Activated CD4-positive, alpha-beta T cell treated with anti-CD3 and anti-CD28 coated beads, Interleukin-2, amount 50 U/mL, for 48 hours (primary cell): Measurements from ENCODE around the gene XPR1.
"Not testable (repeated sequence)": the region's sequence is repeated elsewhere in the genome, so short reads cannot be mapped to it uniquely, and the experiment has no call there.

Experiments
- DNase-seq, 2 experiments: peaks; one replicate each; pipeline ENCODE4 v3.0.0-alpha.2; 2020

Gene XPR1

GRCh38 chr1:180849031-180849775, 217.4 kb downstream of the XPR1 start:
- DNase-seq = no peak

- DNase-seq = no peak
These were observed 220.4 kb downstream of the XPR1 start for GRCh38 chr1:180851995-180852887.

GRCh38 chr1:180854001-180854400, 222.2 kb downstream of the XPR1 start:
- DNase-seq = no peak

GRCh38 chr1:180854456-180854855, 222.6 kb downstream of the XPR1 start:
- no peak for DNase-seq

- DNase-seq = not testable (repeated sequence)
These were observed 226.3 kb downstream of the XPR1 start for GRCh38 chr1:180857947-180858725.

GRCh38 chr1:180859306-180859705, 227.5 kb downstream of the XPR1 start:
- no peak for DNase-seq

GRCh38 chr1:180860535-180860934, 228.7 kb downstream of the XPR1 start:
- no peak for DNase-seq

GRCh38 chr1:180862305-180862704, 230.5 kb downstream of the XPR1 start:
- DNase-seq = no peak

- DNase-seq = no peak
These were observed 231.4 kb downstream of the XPR1 start for GRCh38 chr1:180863158-180863775.

- DNase-seq = no peak
These were observed 250.1 kb downstream of the XPR1 start for GRCh38 chr1:180881806-180882509.

- no peak for DNase-seq
These were observed 252.9 kb downstream of the XPR1 start for GRCh38 chr1:180884588-180885300.

- DNase-seq = no peak
These were observed 254.5 kb downstream of the XPR1 start for GRCh38 chr1:180886338-180886737.

GRCh38 chr1:180887841-180888240, 256.0 kb downstream of the XPR1 start:
- DNase-seq = no peak

GRCh38 chr1:180888870-180889269, 257.0 kb downstream of the XPR1 start:
- DNase-seq = no peak

- no peak for DNase-seq
These were observed 257.5 kb downstream of the XPR1 start for GRCh38 chr1:180889325-180889724.

- DNase-seq = no peak
These were observed 260.4 kb downstream of the XPR1 start for GRCh38 chr1:180892272-180892671.

GRCh38 chr1:180892675-180893074, 260.9 kb downstream of the XPR1 start:
- DNase-seq = no peak

- no peak for DNase-seq
These were observed 261.8 kb downstream of the XPR1 start for GRCh38 chr1:180893614-180894013.

GRCh38 chr1:180896161-180896560, 264.3 kb downstream of the XPR1 start:
- no peak for DNase-seq

- DNase-seq = no peak
These were observed 266.8 kb downstream of the XPR1 start for GRCh38 chr1:180898441-180899219.

- no peak for DNase-seq
These were observed 267.4 kb downstream of the XPR1 start for GRCh38 chr1:180899262-180899661.
